ENCODE results near the gene CYP26B1. TPM values are rescaled to one million over a fixed set of nuclear protein-coding genes. Genes with fewer than 3 reads are reported as not detected.

CYP26B1 gene
- polyA plus RNA-seq, 1 experiment: 0.27 TPM

DNA sequence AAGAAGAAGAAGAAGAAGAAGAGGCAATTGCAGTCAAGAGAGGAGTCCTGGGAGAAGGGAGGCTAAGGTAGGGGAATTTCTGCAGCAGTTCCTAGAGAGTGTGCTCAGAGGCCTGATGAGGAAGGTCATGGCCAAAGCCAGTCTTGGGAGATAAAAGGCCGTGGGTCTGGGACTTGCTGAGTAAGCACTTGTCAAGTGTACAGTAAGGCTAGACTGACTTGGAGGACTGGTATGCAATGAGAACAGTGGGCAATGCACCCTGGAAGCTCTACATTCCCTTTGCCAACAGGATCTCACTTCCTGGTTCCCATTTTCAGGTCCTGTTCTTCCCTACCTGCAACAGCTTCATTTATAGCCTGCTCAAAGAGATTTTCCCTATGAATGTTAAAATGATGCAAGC lies 28.6 kb upstream of the CYP26B1 start:
- ChIA-PET POLR2A (no interaction called here), CTCF (no interaction called here)
- Histone ChIP-seq H3K27me3 (ENCODE audit: control insufficient read depth, insufficient read depth, low read length) (no peaks in the 10 kb centered on the region), H3K36me3 (ENCODE audit: control insufficient read depth, insufficient read depth, low read length) (peaks cover 1% of the 10 kb centered on the region), H3K4me3 (ENCODE audit: low read depth, low read length) (no peak overlapping the region)
- TF ChIP-seq, protein P1, sequence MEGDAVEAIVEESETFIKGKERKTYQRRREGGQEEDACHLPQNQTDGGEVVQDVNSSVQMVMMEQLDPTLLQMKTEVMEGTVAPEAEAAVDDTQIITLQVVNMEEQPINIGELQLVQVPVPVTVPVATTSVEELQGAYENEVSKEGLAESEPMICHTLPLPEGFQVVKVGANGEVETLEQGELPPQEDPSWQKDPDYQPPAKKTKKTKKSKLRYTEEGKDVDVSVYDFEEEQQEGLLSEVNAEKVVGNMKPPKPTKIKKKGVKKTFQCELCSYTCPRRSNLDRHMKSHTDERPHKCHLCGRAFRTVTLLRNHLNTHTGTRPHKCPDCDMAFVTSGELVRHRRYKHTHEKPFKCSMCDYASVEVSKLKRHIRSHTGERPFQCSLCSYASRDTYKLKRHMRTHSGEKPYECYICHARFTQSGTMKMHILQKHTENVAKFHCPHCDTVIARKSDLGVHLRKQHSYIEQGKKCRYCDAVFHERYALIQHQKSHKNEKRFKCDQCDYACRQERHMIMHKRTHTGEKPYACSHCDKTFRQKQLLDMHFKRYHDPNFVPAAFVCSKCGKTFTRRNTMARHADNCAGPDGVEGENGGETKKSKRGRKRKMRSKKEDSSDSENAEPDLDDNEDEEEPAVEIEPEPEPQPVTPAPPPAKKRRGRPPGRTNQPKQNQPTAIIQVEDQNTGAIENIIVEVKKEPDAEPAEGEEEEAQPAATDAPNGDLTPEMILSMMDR (IDR thresholded peaks at IDR 0.05; ENCODE audit: insufficient read depth, low read depth, low read length): no peak
- DNase-seq (ENCODE audit: low read depth): no peak

DNA sequence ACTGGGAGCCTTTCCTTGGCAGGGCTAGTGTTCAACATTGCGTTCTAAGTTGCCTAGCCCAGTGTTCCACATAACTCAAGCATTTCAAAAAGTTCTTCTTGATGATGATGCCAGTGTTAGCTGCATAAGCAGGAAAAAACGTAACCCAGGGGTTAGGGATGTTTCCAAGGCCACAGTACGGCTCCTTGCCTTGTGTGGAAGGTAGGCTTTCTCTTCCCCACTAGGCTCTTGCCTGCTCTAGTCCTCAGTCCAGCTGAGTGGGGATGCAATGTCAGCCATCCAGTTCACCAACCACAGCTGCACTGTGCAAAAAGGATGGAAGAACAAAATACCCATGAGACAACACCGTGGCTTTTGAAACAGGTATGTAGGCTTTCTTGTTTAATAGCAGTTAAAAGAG lies 28.0 kb upstream of the CYP26B1 start:
- ChIA-PET CTCF (no interaction called here), POLR2A (no interaction called here)
- Histone ChIP-seq H3K36me3 (ENCODE audit: control insufficient read depth, insufficient read depth, low read length) (peaks cover 1% of the 10 kb centered on the region), H3K4me3 (ENCODE audit: low read depth, low read length) (no peak overlapping the region), H3K27me3 (ENCODE audit: control insufficient read depth, insufficient read depth, low read length) (no peaks in the 10 kb centered on the region)
- no peak for DNase-seq (ENCODE audit: low read depth)
- TF ChIP-seq, protein P1 (IDR thresholded peaks at IDR 0.05; ENCODE audit: insufficient read depth, low read depth, low read length): no peak

DNA sequence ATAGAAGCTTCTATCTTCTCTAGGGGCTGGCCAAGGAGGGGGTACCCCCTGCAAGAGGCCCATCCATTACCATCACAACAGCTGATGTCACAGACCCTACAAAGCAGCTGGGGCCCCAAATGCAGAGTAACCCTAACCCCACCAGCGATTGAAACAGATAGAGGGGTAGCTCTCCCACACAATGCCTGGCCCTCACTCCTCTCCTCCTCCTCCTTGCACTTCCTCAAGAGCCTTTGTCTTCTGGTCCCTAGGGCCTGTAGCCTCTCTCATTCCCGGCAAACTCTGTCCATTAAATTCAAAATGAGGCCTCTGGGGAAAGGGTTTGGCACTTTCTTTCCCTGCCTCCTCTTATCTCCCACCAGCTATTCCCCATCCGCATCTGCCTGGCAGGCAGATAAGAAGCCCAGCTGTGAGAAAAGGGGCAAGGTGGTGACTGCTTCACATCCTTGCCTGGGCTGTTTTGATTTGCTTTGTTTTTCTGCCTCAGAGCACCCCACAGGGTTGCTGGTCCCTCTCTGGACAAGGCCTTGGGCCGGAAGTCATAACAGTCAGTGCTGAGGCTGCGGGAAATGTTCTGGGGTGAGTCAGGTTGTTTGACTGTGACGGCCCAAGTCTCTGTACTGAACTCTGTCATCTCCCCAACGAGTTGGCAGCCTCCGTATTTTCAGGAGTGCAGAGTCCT lies 26.1 kb upstream of the CYP26B1 start:
- ChIA-PET CTCF (interaction anchor here (0.8 kb wide), 1 partner anchor 376 kb away, joined by 3 read pairs; no protein-coding TSS in a partner anchor), POLR2A (no interaction called here)
- Histone ChIP-seq H3K36me3 (ENCODE audit: control insufficient read depth, insufficient read depth, low read length) (peaks cover 1% of the 10 kb centered on the region), H3K27me3 (ENCODE audit: control insufficient read depth, insufficient read depth, low read length) (no peaks in the 10 kb centered on the region), H3K4me3 (ENCODE audit: low read depth, low read length) (no peak overlapping the region)
- no peak for DNase-seq (ENCODE audit: low read depth)
- TF ChIP-seq, protein P1 (IDR thresholded peaks at IDR 0.05; ENCODE audit: insufficient read depth, low read depth, low read length): no peak

DNA sequence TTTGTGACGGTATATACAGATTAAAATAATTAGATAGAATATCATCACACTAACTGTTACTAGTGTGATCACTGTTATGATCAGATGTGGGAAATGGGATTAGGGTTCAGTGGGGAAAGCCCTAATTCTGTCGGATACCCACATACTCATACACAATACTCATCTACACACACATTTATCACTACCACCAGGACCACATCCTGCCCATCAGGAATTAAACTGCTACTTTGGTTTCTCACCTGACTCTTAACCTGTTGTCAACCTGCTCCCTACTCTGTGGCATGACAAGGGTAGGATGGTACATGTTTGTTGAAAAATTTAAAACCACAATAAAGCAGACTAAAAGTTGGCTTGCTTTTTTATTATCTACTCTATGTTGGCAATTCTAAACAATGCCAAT lies 24.8 kb upstream of the CYP26B1 start:
- POLR2A ChIA-PET: no interaction called here
- DNase-seq (ENCODE audit: low read depth): no peak
- TF ChIP-seq, protein P1 (IDR thresholded peaks at IDR 0.05; ENCODE audit: insufficient read depth, low read depth, low read length): no peak
- Histone ChIP-seq H3K27me3 (ENCODE audit: control insufficient read depth, insufficient read depth, low read length) (no peaks in the 10 kb centered on the region), H3K36me3 (ENCODE audit: control insufficient read depth, insufficient read depth, low read length) (peaks cover 1% of the 10 kb centered on the region), H3K4me3 (ENCODE audit: low read depth, low read length) (no peak overlapping the region)
- CTCF ChIA-PET: no interaction called here

DNA sequence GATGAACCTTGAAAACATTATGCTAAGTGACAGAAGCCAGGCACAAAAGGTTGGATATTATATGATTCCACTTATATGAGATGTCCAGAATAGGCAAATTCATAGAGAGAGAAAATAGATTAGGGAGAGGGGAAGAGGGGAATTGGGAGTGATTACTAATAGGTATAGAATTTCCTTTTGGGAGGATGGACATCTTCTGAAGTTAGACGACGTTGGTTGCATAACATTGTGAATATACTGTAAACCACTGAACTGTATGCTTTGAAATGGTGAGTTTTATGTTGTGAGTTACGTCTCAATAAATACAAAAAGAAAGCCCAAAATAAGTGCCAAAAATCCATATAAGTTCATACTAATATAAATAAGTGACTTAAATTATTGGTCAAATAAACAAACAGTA lies 18.6 kb upstream of the CYP26B1 start:
- CTCF ChIA-PET: no interaction called here
- TF ChIP-seq, protein P1 (IDR thresholded peaks at IDR 0.05; ENCODE audit: insufficient read depth, low read depth, low read length): no peak
- Histone ChIP-seq H3K4me3 (ENCODE audit: low read depth, low read length) (no peak overlapping the region), H3K36me3 (ENCODE audit: control insufficient read depth, insufficient read depth, low read length) (no peaks in the 10 kb centered on the region), H3K27me3 (ENCODE audit: control insufficient read depth, insufficient read depth, low read length) (no peaks in the 10 kb centered on the region)
- POLR2A ChIA-PET: no interaction called here
- DNase-seq (ENCODE audit: low read depth): no peak

Measured in BJ (cell line).